ENCODE results near the gene GTF3C5.
"Not testable (repeated sequence)": the region's sequence is repeated elsewhere in the genome, so short reads cannot be mapped to it uniquely, and the experiment has no call there.

The GTF3C5 gene

GRCh38 chr9:133090752-133091385 is 60.1 kb downstream of the GTF3C5 start:
- no peak overlapping the region for H3K4me3 ChIP-seq (ENCODE audit: low read depth, low read length)
- TF ChIP-seq CTCF (IDR thresholded peaks at IDR 0.05; ENCODE audit: insufficient read depth, low read depth, low read length, missing control alignments): no peak
- no peak for DNase-seq (ENCODE audit: low read depth)

GRCh38 chr9:133094351-133094750 is 63.6 kb downstream of the GTF3C5 start:
- not testable (repeated sequence) for DNase-seq (ENCODE audit: low read depth)

GRCh38 chr9:133094842-133095393 is 64.1 kb downstream of the GTF3C5 start:
- no peak for DNase-seq (ENCODE audit: low read depth)
- TF ChIP-seq CTCF (IDR thresholded peaks at IDR 0.05; ENCODE audit: insufficient read depth, low read depth, low read length, missing control alignments): no peak
- H3K4me3 ChIP-seq (ENCODE audit: low read depth, low read length): no peak overlapping the region

More at GRCh38 chr9:133094351-133094750, 63.6 kb downstream of the GTF3C5 start:
- not testable (repeated sequence) for H3K4me3 ChIP-seq (ENCODE audit: low read depth, low read length)

GRCh38 chr9:133098104-133098754 is 67.4 kb downstream of the GTF3C5 start:
- no peak for DNase-seq (ENCODE audit: low read depth)
- no peak for TF ChIP-seq CTCF (IDR thresholded peaks at IDR 0.05; ENCODE audit: insufficient read depth, low read depth, low read length, missing control alignments)
- H3K4me3 ChIP-seq (ENCODE audit: low read depth, low read length): no peak overlapping the region

GRCh38 chr9:133098871-133099270 is 68.1 kb downstream of the GTF3C5 start:
- TF ChIP-seq CTCF (IDR thresholded peaks at IDR 0.05; ENCODE audit: insufficient read depth, low read depth, low read length, missing control alignments): no peak
- no peak for DNase-seq (ENCODE audit: low read depth)

GRCh38 chr9:133099726-133100505 is 69.1 kb downstream of the GTF3C5 start:
- H3K4me3 ChIP-seq (ENCODE audit: low read depth, low read length): no peak overlapping the region
- DNase-seq (ENCODE audit: low read depth): no peak
- no peak for TF ChIP-seq CTCF (IDR thresholded peaks at IDR 0.05; ENCODE audit: insufficient read depth, low read depth, low read length, missing control alignments)

More at GRCh38 chr9:133098871-133099270, 68.1 kb downstream of the GTF3C5 start:
- no peak overlapping the region for H3K4me3 ChIP-seq (ENCODE audit: low read depth, low read length)
